Prostate gland (tissue), 2 donors: ENCODE results near the gene MB21D2.

Experiments
- POLR2A ChIP-seq: fragments of 450-650 bp; IDR thresholded peaks from one replicate; pipeline ENCODE4 v1.6.1; 2016; ENCODE audit warnings: antibody characterized with exemption, mild to moderate bottlenecking
- TF ChIP-seq, protein P1 (sequence below), 4 experiments: fragments of 200-600 bp in 2 of 4; fragments of 450-650 bp in 2 of 4; sonication (generic) in 2 of 4; IDR thresholded peaks; 1 replicate in 3 of 4; 2 replicates in 1 of 4; pipeline ENCODE4 v1.5.1; 2016 to 2019; ENCODE audit warnings: antibody characterized with exemption in 4 of 4, mild to moderate bottlenecking in 2 of 4, moderate library complexity in 2 of 4

DNA sequence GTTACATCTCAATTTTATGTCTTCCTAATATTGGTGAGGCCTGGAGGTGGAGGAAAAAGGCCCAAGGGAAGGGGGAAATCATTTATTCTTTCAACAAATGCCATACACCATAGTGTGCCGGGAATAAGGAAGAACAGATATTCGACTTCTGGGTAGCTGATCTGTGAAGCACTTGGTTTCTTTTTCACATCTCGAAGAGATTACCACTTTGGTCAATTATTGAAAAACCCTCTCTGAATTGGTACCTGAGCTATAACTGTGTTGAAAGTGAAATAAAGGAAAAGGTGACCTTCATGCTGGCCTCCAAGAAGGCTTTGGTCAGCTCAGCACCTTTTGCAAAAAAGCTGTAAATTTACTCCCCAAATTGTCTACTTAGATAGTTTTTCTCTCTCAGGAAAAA, 14.2 kb upstream of the MB21D2 start:
- TF ChIP-seq, protein P1, sequence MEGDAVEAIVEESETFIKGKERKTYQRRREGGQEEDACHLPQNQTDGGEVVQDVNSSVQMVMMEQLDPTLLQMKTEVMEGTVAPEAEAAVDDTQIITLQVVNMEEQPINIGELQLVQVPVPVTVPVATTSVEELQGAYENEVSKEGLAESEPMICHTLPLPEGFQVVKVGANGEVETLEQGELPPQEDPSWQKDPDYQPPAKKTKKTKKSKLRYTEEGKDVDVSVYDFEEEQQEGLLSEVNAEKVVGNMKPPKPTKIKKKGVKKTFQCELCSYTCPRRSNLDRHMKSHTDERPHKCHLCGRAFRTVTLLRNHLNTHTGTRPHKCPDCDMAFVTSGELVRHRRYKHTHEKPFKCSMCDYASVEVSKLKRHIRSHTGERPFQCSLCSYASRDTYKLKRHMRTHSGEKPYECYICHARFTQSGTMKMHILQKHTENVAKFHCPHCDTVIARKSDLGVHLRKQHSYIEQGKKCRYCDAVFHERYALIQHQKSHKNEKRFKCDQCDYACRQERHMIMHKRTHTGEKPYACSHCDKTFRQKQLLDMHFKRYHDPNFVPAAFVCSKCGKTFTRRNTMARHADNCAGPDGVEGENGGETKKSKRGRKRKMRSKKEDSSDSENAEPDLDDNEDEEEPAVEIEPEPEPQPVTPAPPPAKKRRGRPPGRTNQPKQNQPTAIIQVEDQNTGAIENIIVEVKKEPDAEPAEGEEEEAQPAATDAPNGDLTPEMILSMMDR (IDR thresholded peaks at IDR 0.05): no peak
- TF ChIP-seq POLR2A: no peak
